HEK293 (cell line): ENCODE results near the gene ITGB8.

ENCODE experiments used
- GLI4 ChIP-seq: fragments of 450-650 bp; formaldehyde crosslinking; IDR thresholded peaks from 2 replicates; pipeline ENCODE4 v1.5.1; 2016; ENCODE audit warnings: missing biosample characterization, missing genetic modification characterization
- MYNN ChIP-seq: fragments of 450-650 bp; formaldehyde crosslinking; IDR thresholded peaks from 2 replicates; pipeline ENCODE4 v1.5.1; 2016; ENCODE audit warnings: missing biosample characterization, missing genetic modification characterization, borderline replicate concordance
- TCF7L2 ChIP-seq: IDR thresholded peaks from 2 replicates; pipeline ENCODE4 v1.6.1; 2011; ENCODE audit warnings: low read depth, mild to moderate bottlenecking, inconsistent platforms, low read length, moderate library complexity, borderline replicate concordance
- YY1 ChIP-seq: fragments of 450-650 bp; formaldehyde crosslinking; IDR thresholded peaks from 2 replicates; pipeline ENCODE4 v1.5.1; 2018; ENCODE audit warnings: missing biosample characterization, missing genetic modification characterization
- ZNF561 ChIP-seq: fragments of 450-650 bp; IDR thresholded peaks from 2 replicates; pipeline ENCODE4 v1.5.1; 2018; ENCODE audit warnings: missing biosample characterization, missing genetic modification characterization, borderline replicate concordance
- ZNF658 ChIP-seq: fragments of 450-650 bp; formaldehyde crosslinking; IDR thresholded peaks from 2 replicates; pipeline ENCODE4; 2016; ENCODE audit warnings: missing biosample characterization, missing genetic modification characterization
- ZNF747 ChIP-seq: fragments of 450-650 bp; formaldehyde crosslinking; IDR thresholded peaks from 2 replicates; pipeline ENCODE4 v1.5.1; 2016; ENCODE audit warnings: missing biosample characterization, missing genetic modification characterization
- TF ChIP-seq, protein P1 (sequence below): fragments of 450-650 bp; formaldehyde crosslinking; IDR thresholded peaks from 2 replicates; pipeline ENCODE4 v1.5.1; 2016; ENCODE audit warnings: missing biosample characterization, missing genetic modification characterization
- TF ChIP-seq, protein P2 (sequence below): fragments of 450-650 bp; formaldehyde crosslinking; IDR thresholded peaks from 2 replicates; pipeline ENCODE4 v1.5.1; 2016; ENCODE audit warnings: missing biosample characterization, missing genetic modification characterization, low read depth
- TF ChIP-seq, protein P3 (sequence below): IDR thresholded peaks from 2 replicates; pipeline ENCODE4 v1.6.1; 2011; ENCODE audit warnings: mild to moderate bottlenecking, low read depth, low read length, borderline replicate concordance
- TF ChIP-seq, protein P4 (sequence below): fragments of 450-650 bp; formaldehyde crosslinking; IDR thresholded peaks from 2 replicates; pipeline ENCODE4 v1.5.1; 2016; ENCODE audit warnings: missing biosample characterization, missing genetic modification characterization
- TF ChIP-seq, protein P5 (sequence below): fragments of 450-650 bp; IDR thresholded peaks from 2 replicates; pipeline ENCODE4 v1.5.1; 2018; ENCODE audit warnings: missing biosample characterization, mild to moderate bottlenecking, missing genetic modification characterization

DNA sequence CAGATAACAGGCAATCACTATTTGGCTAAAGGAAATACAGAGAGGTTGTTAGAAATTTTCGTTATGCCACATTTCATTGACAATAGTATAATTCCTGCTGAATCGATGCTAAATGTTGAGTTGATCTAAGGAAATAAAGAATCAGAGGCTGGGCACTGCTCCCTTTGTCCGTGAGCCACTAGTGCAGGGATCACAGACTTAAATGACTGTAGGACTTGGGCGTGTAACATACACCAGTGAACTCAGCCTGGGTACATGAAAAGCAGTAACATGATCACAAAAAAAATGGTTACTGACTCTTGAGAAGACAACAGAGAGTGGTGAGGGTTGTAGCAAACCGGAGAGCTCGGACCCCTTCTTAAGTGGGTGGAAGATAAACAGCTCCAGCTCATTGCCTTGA is 11.8 kb upstream of the ITGB8 start:
- TF ChIP-seq ZNF747 (tag by site-specific recombination), result no peak
- TF ChIP-seq, protein P1, sequence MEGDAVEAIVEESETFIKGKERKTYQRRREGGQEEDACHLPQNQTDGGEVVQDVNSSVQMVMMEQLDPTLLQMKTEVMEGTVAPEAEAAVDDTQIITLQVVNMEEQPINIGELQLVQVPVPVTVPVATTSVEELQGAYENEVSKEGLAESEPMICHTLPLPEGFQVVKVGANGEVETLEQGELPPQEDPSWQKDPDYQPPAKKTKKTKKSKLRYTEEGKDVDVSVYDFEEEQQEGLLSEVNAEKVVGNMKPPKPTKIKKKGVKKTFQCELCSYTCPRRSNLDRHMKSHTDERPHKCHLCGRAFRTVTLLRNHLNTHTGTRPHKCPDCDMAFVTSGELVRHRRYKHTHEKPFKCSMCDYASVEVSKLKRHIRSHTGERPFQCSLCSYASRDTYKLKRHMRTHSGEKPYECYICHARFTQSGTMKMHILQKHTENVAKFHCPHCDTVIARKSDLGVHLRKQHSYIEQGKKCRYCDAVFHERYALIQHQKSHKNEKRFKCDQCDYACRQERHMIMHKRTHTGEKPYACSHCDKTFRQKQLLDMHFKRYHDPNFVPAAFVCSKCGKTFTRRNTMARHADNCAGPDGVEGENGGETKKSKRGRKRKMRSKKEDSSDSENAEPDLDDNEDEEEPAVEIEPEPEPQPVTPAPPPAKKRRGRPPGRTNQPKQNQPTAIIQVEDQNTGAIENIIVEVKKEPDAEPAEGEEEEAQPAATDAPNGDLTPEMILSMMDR, result no peak
- TF ChIP-seq TCF7L2, result no peak
- TF ChIP-seq MYNN, result no peak
- TF ChIP-seq, protein P2, sequence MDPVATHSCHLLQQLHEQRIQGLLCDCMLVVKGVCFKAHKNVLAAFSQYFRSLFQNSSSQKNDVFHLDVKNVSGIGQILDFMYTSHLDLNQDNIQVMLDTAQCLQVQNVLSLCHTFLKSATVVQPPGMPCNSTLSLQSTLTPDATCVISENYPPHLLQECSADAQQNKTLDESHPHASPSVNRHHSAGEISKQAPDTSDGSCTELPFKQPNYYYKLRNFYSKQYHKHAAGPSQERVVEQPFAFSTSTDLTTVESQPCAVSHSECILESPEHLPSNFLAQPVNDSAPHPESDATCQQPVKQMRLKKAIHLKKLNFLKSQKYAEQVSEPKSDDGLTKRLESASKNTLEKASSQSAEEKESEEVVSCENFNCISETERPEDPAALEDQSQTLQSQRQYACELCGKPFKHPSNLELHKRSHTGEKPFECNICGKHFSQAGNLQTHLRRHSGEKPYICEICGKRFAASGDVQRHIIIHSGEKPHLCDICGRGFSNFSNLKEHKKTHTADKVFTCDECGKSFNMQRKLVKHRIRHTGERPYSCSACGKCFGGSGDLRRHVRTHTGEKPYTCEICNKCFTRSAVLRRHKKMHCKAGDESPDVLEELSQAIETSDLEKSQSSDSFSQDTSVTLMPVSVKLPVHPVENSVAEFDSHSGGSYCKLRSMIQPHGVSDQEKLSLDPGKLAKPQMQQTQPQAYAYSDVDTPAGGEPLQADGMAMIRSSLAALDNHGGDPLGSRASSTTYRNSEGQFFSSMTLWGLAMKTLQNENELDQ (tag by site-specific recombination), result no peak
- TF ChIP-seq ZNF561, result no peak
- no peak for TF ChIP-seq GLI4 (tag by site-specific recombination)
- TF ChIP-seq YY1 (tag by site-specific recombination), result no peak
- TF ChIP-seq, protein P3, sequence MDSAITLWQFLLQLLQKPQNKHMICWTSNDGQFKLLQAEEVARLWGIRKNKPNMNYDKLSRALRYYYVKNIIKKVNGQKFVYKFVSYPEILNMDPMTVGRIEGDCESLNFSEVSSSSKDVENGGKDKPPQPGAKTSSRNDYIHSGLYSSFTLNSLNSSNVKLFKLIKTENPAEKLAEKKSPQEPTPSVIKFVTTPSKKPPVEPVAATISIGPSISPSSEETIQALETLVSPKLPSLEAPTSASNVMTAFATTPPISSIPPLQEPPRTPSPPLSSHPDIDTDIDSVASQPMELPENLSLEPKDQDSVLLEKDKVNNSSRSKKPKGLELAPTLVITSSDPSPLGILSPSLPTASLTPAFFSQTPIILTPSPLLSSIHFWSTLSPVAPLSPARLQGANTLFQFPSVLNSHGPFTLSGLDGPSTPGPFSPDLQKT, result no peak
- TF ChIP-seq, protein P4, sequence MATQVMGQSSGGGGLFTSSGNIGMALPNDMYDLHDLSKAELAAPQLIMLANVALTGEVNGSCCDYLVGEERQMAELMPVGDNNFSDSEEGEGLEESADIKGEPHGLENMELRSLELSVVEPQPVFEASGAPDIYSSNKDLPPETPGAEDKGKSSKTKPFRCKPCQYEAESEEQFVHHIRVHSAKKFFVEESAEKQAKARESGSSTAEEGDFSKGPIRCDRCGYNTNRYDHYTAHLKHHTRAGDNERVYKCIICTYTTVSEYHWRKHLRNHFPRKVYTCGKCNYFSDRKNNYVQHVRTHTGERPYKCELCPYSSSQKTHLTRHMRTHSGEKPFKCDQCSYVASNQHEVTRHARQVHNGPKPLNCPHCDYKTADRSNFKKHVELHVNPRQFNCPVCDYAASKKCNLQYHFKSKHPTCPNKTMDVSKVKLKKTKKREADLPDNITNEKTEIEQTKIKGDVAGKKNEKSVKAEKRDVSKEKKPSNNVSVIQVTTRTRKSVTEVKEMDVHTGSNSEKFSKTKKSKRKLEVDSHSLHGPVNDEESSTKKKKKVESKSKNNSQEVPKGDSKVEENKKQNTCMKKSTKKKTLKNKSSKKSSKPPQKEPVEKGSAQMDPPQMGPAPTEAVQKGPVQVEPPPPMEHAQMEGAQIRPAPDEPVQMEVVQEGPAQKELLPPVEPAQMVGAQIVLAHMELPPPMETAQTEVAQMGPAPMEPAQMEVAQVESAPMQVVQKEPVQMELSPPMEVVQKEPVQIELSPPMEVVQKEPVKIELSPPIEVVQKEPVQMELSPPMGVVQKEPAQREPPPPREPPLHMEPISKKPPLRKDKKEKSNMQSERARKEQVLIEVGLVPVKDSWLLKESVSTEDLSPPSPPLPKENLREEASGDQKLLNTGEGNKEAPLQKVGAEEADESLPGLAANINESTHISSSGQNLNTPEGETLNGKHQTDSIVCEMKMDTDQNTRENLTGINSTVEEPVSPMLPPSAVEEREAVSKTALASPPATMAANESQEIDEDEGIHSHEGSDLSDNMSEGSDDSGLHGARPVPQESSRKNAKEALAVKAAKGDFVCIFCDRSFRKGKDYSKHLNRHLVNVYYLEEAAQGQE (tag by site-specific recombination), result no peak
- TF ChIP-seq, protein P5, sequence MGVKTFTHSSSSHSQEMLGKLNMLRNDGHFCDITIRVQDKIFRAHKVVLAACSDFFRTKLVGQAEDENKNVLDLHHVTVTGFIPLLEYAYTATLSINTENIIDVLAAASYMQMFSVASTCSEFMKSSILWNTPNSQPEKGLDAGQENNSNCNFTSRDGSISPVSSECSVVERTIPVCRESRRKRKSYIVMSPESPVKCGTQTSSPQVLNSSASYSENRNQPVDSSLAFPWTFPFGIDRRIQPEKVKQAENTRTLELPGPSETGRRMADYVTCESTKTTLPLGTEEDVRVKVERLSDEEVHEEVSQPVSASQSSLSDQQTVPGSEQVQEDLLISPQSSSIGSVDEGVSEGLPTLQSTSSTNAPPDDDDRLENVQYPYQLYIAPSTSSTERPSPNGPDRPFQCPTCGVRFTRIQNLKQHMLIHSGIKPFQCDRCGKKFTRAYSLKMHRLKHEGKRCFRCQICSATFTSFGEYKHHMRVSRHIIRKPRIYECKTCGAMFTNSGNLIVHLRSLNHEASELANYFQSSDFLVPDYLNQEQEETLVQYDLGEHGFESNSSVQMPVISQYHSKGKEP (tag by site-specific recombination), result no peak
- TF ChIP-seq ZNF658 (tag by site-specific recombination), result no peak
